ENCODE results near the gene INAFM2.

- TF ChIP-seq CTCF (IDR thresholded peaks at IDR 0.05) (no peak), POLR2AphosphoS5 (IDR thresholded peaks at IDR 0.05) (no peak), POLR2A (IDR thresholded peaks at IDR 0.05) (no peak), EP300 (IDR thresholded peaks at IDR 0.05) (no peak)
Measured at GRCh38 chr15:40309344-40309862, 14.1 kb upstream of the INAFM2 start.
